K562 (cell line): ENCODE data around the gene RIPOR1.
"Not testable (repeated sequence)": the region's sequence is repeated elsewhere in the genome, so short reads cannot be mapped to it uniquely, and the experiment has no call there.

Experiments
- GATAD2B ChIP-seq: fragments of 450-650 bp; IDR thresholded peaks from 2 replicates; pipeline ENCODE4 v1.6.1; 2017; ENCODE audit warnings: mild to moderate bottlenecking, borderline replicate concordance
- HNRNPL ChIP-seq: fragments of 200-400 bp; formaldehyde crosslinking; IDR thresholded peaks from 2 replicates; pipeline ENCODE4 v1.6.1; 2017; ENCODE audit warnings: low read depth, mild to moderate bottlenecking, low read length
- MAFK ChIP-seq: IDR thresholded peaks from 2 replicates; pipeline ENCODE4 v1.6.1; 2011; ENCODE audit warnings: low read length, improper control_type of control experiment
- MTA1 ChIP-seq: fragments of 450-650 bp; IDR thresholded peaks from 2 replicates; pipeline ENCODE4 v1.6.1; 2017; ENCODE audit warnings: borderline replicate concordance
- NCOR1 ChIP-seq: fragments of 450-650 bp; IDR thresholded peaks from 2 replicates; pipeline ENCODE4 v1.6.1; 2016; ENCODE audit warnings: mild to moderate bottlenecking, moderate library complexity
- NFIC ChIP-seq: fragments of 450-650 bp; IDR thresholded peaks from 2 replicates; pipeline ENCODE4 v1.6.1; 2017; ENCODE audit warnings: mild to moderate bottlenecking, inconsistent platforms
- POLR2A ChIP-seq: fragments of 450-650 bp; conservative IDR thresholded peaks from 2 replicates; pipeline ENCODE4 v1.6.1; 2016
- POLR2G ChIP-seq: fragments of 200-400 bp; formaldehyde crosslinking; IDR thresholded peaks from 2 replicates; pipeline ENCODE4 v1.6.1; 2017; ENCODE audit warnings: low read depth, mild to moderate bottlenecking, antibody characterized with exemption, low read length, moderate library complexity
- SLC30A9 ChIP-seq: fragments of 250-450 bp; sonication (Bioruptor Pico); IDR thresholded peaks from 2 replicates; pipeline ENCODE4 v1.8.0; 2022; ENCODE audit warnings: mild to moderate bottlenecking, moderate library complexity
- SRSF1 ChIP-seq: fragments of 200-400 bp; formaldehyde crosslinking; IDR thresholded peaks from 2 replicates; pipeline ENCODE4 v1.6.1; 2017; ENCODE audit warnings: mild to moderate bottlenecking, low read depth, low read length, moderate library complexity
- ZNF316 ChIP-seq: fragments of 450-650 bp; IDR thresholded peaks from 2 replicates; pipeline ENCODE4 v1.6.1; 2016
- TF ChIP-seq, protein P1 (sequence below): fragments of 200-800 bp; sonication (Bioruptor generic); IDR thresholded peaks from 2 replicates; pipeline ENCODE4 v1.6.1; 2017; ENCODE audit warnings: missing genetic modification characterization, missing compliant biosample characterization
- TF ChIP-seq, protein P2 (sequence below), 2 experiments: fragments of 200-800 bp in 1 of 2; sonication (Bioruptor generic) in 1 of 2; sonication (generic) in 1 of 2; formaldehyde crosslinking in 1 of 2; IDR thresholded peaks in 1 of 2; conservative IDR thresholded peaks in 1 of 2; 2 replicates each; pipeline versions ENCODE4 v1.5.0 to v1.6.1; 2016 to 2020; ENCODE audit warnings: missing compliant biosample characterization in 1 of 2, missing genetic modification characterization in 1 of 2, missing genetic modification reagents in 1 of 2
- TF ChIP-seq, protein P3 (sequence below), 3 experiments: IDR thresholded peaks in 2 of 3; conservative IDR thresholded peaks in 1 of 3; 2 replicates each; pipeline ENCODE4 v1.5.1; 2011 to 2012; ENCODE audit warnings: low read length in 3 of 3, mild to moderate bottlenecking in 3 of 3, control low read depth in 2 of 3, improper control_type of control experiment in 1 of 3, inconsistent platforms in 1 of 3, low read depth in 1 of 3, mixed read lengths in 1 of 3, moderate library complexity in 1 of 3; ENCODE audit not compliant: insufficient read depth in 2 of 3

DNA sequence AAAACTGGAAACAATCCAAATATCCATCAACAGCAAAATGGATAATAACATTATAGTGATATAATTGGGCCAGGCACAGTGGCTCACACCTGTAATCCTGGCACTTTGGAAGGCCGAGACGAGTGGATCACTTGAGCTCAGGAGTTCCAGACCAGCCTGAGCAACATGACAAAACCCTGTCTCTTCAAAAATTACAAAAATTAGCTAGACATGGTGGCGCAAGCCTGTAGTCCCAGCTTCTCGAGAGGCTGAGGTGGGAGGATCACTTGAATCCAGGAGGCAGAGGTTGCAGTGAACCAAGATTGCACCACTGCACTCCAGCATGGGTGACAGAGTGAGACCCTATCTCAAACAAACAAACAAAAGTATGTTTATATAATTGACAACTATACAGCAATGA is 41.1 kb upstream of the RIPOR1 start:
- not testable (repeated sequence) for TF ChIP-seq POLR2G; GATAD2B; NCOR1; ZNF316; SRSF1; MTA1; SLC30A9 (CRISPR knock-in tag); NFIC; POLR2A; MAFK; HNRNPL
- TF ChIP-seq, protein P1, sequence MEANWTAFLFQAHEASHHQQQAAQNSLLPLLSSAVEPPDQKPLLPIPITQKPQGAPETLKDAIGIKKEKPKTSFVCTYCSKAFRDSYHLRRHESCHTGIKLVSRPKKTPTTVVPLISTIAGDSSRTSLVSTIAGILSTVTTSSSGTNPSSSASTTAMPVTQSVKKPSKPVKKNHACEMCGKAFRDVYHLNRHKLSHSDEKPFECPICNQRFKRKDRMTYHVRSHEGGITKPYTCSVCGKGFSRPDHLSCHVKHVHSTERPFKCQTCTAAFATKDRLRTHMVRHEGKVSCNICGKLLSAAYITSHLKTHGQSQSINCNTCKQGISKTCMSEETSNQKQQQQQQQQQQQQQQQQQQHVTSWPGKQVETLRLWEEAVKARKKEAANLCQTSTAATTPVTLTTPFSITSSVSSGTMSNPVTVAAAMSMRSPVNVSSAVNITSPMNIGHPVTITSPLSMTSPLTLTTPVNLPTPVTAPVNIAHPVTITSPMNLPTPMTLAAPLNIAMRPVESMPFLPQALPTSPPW (CRISPR knock-in tag), result not testable (repeated sequence)
- TF ChIP-seq, protein P2, sequence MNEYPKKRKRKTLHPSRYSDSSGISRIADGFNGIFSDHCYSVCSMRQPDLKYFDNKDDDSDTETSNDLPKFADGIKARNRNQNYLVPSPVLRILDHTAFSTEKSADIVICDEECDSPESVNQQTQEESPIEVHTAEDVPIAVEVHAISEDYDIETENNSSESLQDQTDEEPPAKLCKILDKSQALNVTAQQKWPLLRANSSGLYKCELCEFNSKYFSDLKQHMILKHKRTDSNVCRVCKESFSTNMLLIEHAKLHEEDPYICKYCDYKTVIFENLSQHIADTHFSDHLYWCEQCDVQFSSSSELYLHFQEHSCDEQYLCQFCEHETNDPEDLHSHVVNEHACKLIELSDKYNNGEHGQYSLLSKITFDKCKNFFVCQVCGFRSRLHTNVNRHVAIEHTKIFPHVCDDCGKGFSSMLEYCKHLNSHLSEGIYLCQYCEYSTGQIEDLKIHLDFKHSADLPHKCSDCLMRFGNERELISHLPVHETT (CRISPR knock-in tag; conservative IDR thresholded peaks at IDR 0.05 in 1 of 2, IDR thresholded peaks at IDR 0.05 in 1 of 2), result not testable (repeated sequence)
- TF ChIP-seq, protein P3, sequence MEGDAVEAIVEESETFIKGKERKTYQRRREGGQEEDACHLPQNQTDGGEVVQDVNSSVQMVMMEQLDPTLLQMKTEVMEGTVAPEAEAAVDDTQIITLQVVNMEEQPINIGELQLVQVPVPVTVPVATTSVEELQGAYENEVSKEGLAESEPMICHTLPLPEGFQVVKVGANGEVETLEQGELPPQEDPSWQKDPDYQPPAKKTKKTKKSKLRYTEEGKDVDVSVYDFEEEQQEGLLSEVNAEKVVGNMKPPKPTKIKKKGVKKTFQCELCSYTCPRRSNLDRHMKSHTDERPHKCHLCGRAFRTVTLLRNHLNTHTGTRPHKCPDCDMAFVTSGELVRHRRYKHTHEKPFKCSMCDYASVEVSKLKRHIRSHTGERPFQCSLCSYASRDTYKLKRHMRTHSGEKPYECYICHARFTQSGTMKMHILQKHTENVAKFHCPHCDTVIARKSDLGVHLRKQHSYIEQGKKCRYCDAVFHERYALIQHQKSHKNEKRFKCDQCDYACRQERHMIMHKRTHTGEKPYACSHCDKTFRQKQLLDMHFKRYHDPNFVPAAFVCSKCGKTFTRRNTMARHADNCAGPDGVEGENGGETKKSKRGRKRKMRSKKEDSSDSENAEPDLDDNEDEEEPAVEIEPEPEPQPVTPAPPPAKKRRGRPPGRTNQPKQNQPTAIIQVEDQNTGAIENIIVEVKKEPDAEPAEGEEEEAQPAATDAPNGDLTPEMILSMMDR (IDR thresholded peaks at IDR 0.05 in 2 of 3, conservative IDR thresholded peaks at IDR 0.05 in 1 of 3; ENCODE audit: insufficient read depth in 2 of 3, low read depth in 1 of 3, low read length in 3 of 3), result not testable (repeated sequence)
